Dedifferentiated amniotic fluid mesenchymal stem cell (primary cell): ENCODE measurements around the gene NDRG2.
A peak's percentile ranks its signal among the peaks of the same experiment; 100 is the strongest.
"Not testable (repeated sequence)": the region's sequence is repeated elsewhere in the genome, so short reads cannot be mapped to it uniquely, and the experiment has no call there.

ENCODE experiments used
- DNase-seq: peaks from one replicate; pipeline ENCODE4 v3.0.0-alpha.2; 2016; ENCODE audit errors: extremely low spot score

NDRG2 gene

DNA sequence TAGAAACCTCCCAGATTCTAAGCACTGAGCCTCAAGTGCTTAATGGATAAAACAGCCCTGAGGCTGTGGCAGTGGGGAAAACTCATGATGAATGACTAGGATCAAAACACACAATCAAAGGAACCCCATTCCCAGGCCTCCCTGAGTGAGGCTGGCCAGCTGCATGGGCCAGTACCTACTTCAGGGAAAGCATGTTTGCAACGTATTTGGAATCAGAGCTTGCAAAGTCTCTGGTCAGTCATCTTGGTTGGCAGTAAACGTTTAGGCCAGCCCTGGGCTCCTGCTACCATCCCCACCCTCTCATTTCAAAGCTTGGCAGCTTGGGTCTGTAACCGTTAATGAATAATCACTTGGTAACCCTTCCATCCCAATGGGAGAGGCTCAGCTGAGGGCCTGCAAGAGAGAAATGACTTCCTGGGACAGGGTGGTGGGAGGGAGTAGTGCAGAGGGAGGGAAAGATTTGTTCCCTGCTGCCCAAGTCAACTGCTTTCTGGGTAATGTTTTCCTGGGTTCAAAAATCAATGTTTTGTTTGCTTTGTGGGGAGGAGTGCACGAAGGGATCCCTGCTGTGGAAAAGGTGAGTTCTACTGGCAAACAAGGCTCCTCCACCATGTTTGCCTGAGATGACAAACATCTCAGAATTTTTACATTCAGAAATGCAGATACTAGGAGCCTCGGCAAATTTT is 30.7 kb upstream of the NDRG2 start:
- DNase-seq = no peak

DNA sequence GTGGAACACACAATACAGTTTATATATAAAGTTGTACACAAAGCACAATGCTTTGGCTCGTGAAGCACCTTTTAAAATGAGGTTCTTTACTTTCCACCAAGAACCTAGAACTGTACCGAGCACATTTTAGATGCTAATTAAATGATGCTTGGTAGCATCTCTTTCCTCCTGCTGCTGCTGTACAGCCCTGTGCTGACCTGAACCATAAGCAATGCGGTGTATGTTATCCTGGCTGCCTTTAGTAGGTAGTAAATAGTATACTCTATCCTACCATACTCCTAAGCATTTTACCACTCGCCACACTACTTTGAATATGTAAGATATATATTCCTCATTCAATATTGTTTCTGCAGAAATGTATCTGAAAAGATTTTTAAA is 29.9 kb upstream of the NDRG2 start:
- DNase-seq = no peak

DNA sequence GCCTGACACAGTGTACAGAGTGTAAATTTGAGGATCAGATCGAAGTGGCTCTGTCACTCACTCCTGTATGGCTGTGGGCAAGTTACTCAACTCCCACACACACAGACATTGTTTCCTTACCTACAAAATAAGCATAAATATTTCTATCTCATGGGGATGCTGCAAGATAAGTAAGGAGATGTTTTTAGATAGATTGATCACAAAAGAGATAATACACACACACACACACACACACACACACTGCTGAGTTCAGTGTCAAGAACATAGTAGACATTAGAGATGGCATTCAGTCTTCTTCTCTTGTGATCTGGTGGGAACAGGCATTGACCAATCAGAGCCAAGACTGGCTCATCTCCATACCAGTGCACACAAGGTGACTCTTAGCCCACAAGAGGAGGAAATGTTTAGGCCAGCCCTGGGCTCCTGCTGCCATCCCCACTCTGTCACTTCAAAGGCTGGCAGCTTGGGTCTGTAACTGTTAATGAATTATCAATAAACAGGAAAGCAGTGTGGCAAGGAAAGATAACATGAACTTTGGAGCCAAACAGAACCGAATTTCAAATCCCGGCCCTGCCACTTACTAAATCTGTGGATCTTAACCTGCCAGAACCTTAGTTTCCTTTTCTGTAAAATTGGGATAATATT is 29.4 kb upstream of the NDRG2 start:
- DNase-seq = no peak

DNA sequence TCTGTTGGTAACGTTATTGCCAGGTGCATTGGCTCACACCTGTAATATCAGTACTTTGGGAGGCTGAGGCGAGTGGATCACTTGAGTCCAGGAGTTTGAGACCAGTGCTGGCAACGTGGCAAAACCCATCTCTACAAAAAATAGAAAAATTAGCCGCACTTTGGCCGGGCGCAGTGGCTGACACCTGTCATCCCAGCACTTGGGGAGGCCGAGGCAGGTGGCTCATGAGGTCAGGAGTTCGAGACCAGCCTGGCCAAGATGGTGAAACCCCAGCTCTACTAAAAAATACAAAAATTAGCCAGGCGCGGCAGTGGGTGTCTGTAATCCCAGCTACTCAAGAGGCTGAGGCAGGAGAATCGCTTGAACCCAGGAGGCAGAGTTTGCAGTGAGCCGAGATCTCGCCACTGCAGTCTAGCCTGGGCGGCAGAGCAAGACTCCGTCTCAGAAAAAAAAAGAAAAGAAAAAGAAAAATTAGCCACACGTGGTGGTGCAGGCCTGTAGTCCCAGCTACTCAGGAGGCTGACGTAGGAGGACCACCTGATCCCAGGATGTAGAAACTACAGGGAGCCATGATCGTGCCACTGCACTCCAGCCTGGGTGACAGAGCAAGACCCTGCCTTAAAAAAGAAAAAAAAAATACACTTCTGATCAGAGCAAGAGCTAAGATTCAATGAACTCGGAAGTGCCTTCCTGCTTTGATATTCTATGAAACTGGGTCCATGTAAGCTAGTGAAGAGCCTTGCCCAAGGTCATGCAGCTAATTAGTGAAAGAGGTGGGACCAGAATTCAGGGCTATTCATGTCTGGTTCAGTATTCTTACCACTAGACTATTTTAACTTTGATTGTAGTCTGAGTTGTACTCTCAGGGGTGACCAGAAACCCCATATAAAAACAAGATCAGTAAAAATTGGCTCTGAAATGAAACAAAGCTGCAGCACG is 28.6 kb upstream of the NDRG2 start:
- no peak for DNase-seq

DNA sequence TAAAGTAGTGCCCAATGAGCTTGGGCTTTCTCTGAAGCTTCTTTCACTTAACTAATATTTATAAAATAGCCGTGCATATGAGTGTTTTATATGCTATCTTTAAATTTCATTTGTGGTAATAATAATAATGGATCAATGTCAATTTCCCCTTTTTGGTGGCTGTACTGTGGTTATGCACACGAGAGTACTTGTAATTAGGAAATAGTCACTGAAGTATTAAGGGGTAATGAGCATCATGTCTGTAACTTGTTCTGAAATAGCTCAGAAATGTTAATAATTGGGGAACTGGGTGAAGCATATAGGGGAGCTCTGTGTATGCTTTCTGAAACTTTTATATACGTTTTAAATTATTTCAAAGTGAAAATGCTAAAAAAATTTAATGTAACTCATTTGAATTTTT is 25.7 kb upstream of the NDRG2 start:
- DNase-seq = no peak

DNA sequence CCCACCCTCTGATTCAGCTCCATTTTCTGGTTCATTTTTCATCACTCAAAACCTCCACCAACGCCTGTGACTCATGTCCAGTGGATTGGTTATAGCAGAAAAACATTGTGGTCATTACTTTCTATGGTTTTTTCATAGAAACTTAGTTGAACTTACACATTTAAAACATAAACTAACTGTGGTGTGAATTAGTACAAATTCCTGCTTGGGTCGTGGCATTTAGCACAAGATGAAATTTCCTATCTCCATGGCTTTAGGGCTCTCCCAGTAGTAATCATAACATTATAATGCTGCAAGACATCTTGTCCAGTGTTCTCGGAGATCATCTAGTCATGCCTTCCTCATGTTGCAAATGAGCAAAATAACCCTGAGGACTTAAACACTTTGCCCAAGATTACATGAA is 24.4 kb upstream of the NDRG2 start:
- DNase-seq = no peak

DNA sequence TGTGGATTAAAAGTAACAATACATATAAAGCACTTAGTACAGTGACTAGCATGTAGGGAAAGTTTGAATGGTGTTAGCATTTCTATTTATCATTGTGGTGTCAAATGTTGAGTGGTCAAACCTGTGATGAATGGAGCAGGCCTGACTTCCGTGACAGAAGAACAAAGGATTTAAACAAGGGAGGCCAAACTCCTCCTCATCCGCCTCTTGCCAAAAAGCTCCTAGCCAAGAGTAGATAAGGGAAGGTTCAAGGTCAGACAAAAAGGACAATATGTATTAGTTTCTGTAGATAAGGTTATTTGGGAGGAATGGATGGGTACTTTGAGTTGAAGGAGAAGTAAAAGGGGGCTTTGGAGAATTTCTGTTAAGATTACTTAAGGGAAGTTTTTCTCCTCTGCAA is 23.8 kb upstream of the NDRG2 start:
- no peak for DNase-seq

DNA sequence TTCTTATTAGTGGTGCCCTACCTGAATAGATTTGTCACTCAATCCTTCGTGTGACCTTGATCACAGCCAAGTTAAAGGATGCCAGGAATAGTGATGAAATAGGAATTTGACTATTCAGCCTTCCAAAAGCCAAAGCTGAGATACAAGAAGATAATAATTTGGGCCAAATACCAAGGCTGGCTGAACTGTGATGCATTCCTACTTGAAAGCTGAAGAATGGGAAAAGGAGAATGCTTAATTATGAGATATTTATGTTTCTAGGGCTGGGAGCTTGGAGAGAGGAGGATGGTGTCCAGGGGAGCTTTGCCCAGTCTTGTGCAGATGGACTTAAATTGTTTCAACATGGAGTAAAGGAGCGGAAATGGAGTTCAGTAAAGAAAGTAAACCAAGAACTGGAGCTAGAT is 22.5 kb upstream of the NDRG2 start:
- no peak for DNase-seq

DNA sequence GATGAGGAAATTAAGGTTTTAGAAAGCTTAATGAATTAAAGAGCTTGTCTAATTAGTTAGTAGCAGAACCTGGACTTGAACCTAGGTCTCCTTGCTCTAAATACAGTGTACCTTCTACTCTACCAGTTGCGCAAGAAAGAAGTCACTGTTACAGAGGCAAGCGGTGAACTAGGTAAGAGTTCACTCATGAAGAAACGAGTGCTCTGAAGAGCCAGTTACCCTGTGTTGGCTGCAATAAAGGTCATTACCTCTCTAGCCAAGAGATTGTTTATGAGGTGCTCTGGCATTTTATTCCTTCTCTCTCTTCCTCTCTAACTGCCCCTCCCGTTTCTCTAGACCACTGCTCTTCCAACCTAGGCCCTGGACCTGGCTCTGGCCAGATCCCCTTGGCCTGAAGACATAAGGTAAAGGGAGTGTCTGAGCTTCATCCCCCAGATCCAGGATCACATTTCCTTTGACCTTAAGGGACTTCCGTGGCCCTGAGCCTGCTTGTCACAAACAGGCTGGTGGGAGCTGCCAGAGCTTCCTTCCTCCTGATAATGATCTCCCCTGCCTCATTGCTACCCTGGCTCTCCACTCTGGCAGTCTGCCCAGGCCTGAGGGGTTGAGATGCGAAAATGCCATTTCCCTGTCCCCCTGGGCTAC is 19.2 kb upstream of the NDRG2 start:
- DNase-seq = no peak

DNA sequence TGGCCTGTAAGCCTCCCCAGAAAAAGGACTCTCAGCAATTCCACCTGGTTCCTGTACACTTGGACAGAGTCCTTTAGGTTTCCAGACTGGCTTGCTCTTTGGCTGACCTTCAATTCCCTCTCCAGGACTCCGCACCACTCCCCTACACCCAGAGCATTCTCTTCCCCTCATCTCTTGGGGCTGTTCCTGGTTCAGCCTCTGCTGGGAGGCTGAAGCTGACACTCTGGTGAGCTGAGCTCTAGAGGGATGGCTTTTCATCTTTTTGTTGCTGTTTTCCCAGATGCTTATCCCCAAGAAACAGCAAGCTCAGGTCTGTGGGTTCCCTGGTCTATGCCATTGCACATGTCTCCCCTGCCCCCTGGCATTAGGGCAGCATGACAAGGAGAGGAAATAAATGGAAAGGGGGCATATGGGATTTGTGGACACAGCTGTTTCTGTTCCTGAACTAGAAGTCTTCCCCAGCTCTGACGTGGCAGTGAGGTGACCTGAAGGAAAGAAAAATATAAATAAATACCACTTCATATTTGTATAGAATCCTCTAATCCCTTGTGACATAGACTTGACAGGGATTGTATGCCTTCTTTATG is 18.6 kb upstream of the NDRG2 start:
- DNase-seq = no peak

DNA sequence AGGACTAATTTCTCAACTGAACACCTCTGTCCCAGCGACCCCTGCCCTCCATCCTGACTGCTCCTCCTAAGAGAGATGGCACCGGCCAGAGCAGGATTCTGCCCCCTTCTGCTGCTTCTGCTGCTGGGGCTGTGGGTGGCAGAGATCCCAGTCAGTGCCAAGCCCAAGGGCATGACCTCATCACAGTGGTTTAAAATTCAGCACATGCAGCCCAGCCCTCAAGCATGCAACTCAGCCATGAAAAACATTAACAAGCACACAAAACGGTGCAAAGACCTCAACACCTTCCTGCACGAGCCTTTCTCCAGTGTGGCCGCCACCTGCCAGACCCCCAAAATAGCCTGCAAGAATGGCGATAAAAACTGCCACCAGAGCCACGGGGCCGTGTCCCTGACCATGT is 18.1 kb upstream of the NDRG2 start:
- no peak for DNase-seq

DNA sequence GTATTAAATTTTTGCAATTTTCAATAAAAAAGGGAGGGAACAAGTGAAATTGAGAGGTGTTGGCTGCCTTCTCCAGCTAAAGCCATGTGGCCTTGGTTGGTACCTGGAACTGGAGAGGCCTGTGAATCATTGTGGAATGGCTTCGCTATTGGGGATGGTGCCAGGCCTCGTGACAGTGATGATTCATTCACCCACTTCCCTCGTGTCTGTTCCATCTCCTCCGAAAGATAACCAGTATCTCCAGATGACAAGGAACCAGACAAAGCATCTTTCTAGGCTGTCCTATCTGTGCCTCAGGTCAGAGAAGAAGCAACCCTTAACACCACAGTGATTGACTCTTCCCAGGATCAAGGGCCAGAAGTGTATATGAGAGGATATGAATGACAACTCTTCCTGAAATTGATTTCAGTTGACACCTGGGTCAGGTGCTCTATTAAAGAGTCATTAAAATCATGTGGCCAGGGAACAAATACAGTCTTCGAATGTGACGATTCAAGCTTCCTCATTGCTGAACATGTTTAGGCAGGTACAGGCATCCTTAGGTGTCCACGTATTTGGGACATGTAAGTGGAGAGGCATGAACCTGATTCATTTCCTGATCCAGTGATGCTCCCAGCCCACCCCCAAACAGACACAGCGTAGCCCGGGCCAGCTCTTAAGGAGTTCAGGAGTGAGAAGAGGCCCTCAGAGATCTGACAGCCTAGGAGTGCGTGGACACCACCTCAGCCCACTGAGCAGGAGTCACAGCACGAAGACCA is 17.0 kb upstream of the NDRG2 start, which contains the start of gene RNASE7:
Gene RNASE7 (plus strand): TSS at position 687 of the 758 bp plus-strand sequence. CDS start 631 bp downstream, outside the sequence.
- DNase-seq = no peak

DNA sequence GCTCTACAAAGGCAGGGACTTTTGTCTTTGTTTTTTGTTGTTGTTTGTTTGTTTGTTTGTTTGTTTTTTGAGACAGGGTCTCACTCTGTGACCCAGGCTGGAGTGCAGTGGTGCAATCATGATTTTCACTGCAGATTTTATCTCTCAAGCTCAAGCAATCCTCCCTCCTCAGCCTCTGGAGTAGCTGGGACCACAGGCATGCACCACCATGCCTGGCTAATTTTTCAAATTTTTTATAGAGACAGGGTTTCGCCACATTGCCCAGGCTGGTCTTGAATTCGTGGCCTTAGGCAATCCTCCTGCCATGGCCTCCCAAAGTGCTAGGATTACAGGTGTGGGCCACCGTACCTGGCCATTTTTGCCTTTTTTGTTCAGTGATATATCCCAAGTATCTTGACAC is 16.1 kb upstream of the NDRG2 start:
- DNase-seq = not testable (repeated sequence)

DNA sequence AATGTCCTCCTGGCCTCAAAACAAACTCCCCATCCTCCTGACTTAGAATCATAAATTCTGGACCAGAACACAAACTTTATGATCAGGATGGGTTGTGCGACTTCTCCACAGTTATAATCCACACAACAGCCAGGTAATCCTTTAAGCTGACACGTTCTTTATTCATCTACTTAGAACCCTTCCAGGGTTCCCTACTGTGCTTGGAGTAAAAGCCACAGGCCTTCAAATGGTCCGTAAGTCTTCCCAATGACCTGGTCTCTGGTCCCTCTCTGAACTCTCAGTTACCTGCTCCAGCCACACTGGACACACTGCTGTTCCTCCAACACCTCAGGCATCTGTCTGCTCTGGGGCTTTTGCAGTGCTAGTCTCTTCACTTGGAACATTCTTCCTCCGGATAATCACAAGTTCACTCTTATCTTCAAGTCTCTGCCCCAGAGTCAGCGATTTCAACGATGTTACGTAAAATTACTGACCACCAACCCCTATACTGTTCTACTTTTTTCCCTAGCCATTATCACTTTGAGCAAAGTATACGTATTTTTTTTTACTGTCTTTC is 15.6 kb upstream of the NDRG2 start:
- no peak for DNase-seq

DNA sequence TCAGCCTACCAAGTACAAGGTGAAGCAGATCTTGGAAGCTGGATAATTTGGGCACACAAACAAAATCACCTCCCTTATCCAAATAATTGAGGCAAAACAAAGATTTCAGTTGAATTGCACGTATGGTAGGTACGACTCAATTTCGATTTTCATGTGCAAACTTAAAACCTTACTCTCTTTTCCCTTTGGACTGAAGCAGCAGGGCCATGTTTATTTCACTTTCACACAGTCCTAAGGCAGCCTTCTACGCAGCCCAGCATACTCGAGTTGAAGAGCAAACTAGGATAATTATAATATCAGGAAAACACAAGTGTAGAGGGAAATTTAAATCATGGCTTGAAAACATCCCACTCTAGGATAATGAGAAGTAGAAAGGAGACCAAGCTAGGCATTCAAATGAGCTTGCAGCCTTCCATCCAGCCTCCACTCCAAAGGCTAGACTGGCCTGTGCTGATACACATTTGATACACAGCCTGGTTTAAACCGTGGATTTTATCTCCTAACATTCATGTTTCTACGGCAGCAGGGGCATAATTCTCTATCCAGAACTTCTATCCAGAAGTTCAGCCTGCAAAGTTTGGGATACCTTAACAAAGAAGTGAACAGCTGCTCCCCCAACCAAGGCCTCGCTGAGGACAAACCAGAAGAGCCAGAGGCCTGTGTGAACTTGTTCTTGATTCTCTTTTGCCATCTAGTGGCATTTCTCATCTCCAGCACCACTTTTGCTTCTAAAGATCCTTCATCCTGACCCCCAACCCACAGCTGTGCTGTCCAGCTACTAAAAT is 14.9 kb upstream of the NDRG2 start:
- peak; percentile 84 for DNase-seq

DNA sequence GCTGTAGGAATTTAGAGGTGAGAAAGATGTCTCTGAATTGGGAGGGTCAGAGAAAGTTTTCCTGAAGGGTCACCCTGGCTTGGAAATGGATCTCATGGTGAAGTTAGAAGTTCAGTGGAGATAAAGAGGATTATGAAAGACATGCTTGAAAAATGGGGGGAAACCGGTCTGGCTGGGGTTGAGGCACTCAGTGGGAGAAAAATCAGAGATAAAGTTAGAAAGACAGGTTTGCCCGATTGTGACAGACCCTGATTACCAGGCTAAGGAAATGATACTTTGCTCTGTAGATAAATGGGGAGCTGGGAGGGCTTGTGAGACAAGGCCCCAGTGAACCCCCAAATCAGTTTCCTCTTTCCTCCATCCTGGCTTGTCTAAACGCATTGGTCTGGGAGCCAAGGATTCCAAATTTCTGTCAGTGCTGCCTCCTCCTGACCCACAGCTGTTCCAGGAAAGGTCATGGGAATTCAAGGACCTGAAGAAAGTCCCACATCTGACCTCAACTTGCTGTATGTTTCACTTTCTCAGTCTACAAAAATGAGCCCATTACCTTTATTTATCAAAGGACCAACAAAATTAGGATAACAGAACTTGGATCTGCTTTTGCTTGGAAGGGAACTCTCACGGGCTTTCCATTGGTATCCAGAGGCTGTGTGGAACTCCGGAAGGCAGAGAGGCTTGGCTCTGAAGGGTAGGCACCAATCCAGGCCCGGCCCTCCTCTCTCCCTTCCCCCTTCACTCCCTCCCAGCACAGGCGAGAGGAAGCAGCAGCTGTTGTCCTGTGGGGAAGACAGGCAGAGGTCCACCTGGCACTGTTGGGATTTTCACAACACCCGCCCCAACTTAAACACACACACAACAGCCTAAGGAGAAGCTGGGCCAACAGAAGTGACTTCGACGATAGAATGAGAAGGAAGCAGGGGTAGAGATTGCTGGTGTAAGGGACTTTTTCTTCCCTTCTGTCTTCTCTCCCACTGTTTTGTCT is 13.9 kb upstream of the NDRG2 start:
- DNase-seq = no peak

DNA sequence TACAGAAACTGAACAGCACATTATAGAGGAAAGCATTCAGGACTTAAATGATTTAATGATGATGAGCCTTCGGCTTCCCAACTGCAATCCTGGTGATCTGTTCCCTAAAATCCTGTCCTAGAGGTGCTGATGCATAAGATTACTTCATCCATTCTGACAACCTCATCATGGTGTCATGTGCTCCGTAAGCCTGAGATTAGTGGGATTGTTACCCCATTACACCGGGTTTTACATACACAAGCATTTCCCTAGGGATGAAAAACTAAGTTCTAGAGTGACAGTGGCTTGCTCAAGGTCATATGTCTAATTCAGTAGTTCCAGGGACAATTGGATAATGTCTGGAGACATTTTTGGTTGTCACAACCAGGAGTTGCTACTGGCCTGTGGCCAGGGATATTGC is 12.3 kb upstream of the NDRG2 start:
- DNase-seq = no peak

DNA sequence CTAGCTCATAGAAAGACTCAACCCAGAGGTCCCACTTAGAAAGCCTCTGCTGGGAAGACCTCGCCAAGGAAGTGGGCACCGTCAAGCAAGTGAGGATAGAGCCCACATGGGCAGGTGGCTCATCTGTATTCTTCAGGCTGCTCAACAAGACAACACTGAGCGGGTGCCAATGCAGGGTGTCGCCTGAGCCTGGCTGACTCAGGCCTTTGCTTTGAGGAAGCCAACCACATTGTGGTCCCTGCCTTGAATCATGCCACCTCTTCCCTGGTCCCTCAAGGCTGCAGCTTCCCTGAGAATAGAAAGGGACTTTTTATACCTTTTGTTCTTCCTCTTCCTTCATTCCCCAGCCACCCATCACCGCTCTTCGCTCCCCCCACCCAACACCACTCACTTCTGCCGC is 11.9 kb upstream of the NDRG2 start:
- no peak for DNase-seq

DNA sequence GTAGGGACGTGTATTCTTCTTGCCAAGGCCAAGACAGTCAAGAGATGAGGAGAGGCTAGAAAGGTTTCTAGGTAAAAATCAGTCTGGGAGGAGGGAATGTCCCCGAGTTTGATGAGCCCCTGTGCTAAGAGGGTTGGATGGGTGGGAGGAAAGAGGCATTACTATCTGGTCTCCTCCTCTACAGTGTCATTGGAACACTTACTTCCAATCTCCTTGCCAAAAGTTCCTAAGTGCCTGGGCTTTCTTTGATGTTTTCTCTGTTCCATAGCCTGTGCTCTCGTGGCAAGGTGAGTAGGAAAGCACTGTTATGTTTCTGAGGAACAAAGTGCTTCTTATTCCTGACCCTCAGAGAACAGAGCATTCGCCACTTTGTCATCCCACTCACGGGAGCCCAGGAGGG is 9.8 kb upstream of the NDRG2 start, which contains the start of gene RNASE13:
Gene RNASE13 (minus strand): TSS at position 101 of the 400 bp plus-strand sequence. CDS start 519 bp downstream, outside the sequence.
- DNase-seq = no peak
